BLaER1 (cell line): ENCODE data around the gene TMEM127.

Experiments used
- H3K27ac ChIP-seq: shearing (Covaris generic); formaldehyde crosslinking; 2 replicates; pipeline ENCODE4 v1.8.1; 2022
- H3K27me3 ChIP-seq: shearing (Covaris generic); formaldehyde crosslinking; 2 replicates; pipeline ENCODE4 v1.8.1; 2022
- H3K36me3 ChIP-seq: shearing (Covaris generic); formaldehyde crosslinking; 2 replicates; pipeline ENCODE4 v1.8.1; 2022
- H3K4me1 ChIP-seq: shearing (Covaris generic); formaldehyde crosslinking; 2 replicates; pipeline ENCODE4 v1.8.1; 2022
- H3K4me2 ChIP-seq: shearing (Covaris generic); formaldehyde crosslinking; 2 replicates; pipeline ENCODE4 v1.8.1; 2022
- H3K4me3 ChIP-seq: shearing (Covaris generic); formaldehyde crosslinking; 2 replicates; pipeline ENCODE4 v1.8.1; 2022
- H3K9ac ChIP-seq: shearing (Covaris generic); formaldehyde crosslinking; 2 replicates; pipeline ENCODE4 v1.8.1; 2022
- H3K9me3 ChIP-seq: shearing (Covaris generic); formaldehyde crosslinking; 2 replicates; pipeline ENCODE4 v1.8.1; 2022
- H4K20me1 ChIP-seq: shearing (Covaris generic); formaldehyde crosslinking; 2 replicates; pipeline ENCODE4 v1.8.1; 2022
- Cebpa-rat ChIP-seq: shearing (Covaris generic); IDR thresholded peaks from 2 replicates; pipeline ENCODE4 v1.8.1; 2022

TMEM127 gene

DNA sequence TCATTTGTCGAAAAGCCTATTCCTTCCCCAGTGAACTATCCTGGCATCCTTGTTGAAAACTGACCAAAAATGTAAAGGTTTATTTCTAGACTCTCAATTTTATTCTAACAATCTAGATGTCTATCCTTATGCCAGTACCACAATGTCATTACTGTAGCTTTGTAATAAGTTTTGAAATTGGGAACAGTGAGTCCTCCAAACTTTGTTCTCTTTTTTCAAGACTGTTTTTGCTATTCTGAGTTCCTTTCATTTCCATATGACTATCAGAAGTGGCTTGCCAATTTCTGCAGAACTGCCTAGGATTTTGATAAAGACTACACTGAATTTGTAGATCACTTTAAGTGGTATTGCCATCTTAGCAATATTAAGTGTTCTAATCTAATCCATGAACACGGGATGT is 66.9 kb downstream of the TMEM127 start:
- Histone ChIP-seq H3K36me3 (peaks cover 64% of the 10 kb centered on the region), H3K4me1 (peaks cover 26% of the 10 kb centered on the region), H4K20me1 (peaks cover 100% of the 10 kb centered on the region), H3K9ac (no peak overlapping the region), H3K9me3 (no peaks in the 10 kb centered on the region), H3K27me3 (no peaks in the 10 kb centered on the region), H3K4me2 (no peak overlapping the region), H3K4me3 (no peak overlapping the region), H3K27ac (no peak overlapping the region)
- no peak for TF ChIP-seq Cebpa-rat
